Mesendoderm (in vitro differentiated cells): ENCODE results near the gene TM7SF2.

Experiments
- DNase-seq: peaks from one replicate; pipeline ENCODE4 v3.0.0; 2013
- H2AK5ac ChIP-seq: 2 replicates; pipeline ENCODE4 v1.6.1; 2013; ENCODE audit warnings: low read length, inconsistent platforms
- H2BK120ac ChIP-seq: 2 replicates; pipeline ENCODE4 v1.6.1; 2013; ENCODE audit warnings: low read depth, mild to moderate bottlenecking, low read length, moderate library complexity, mixed read lengths
- H2BK15ac ChIP-seq: replicated peaks from 2 replicates; pipeline ENCODE4 v1.6.1; 2013; ENCODE audit warnings: low read depth, mild to moderate bottlenecking, moderate library complexity
- H2BK5ac ChIP-seq: 2 replicates; pipeline ENCODE4 v1.6.1; 2013; ENCODE audit warnings: low read length, inconsistent platforms
- H3K18ac ChIP-seq: 2 replicates; pipeline ENCODE4 v1.6.1; 2013; ENCODE audit warnings: mild to moderate bottlenecking, low read length, mixed read lengths
- H3K23ac ChIP-seq: one replicate; pipeline ENCODE4 v1.6.1; 2013; ENCODE audit warnings: low read length
- H3K27ac ChIP-seq: 2 replicates; pipeline ENCODE4 v1.5.1; 2013; ENCODE audit warnings: low read depth, mild to moderate bottlenecking, inconsistent platforms, low read length, moderate library complexity
- H3K27me3 ChIP-seq: 2 replicates; pipeline ENCODE4 v1.6.1; 2013; ENCODE audit warnings: low read length, control low read depth, mild to moderate bottlenecking, inconsistent platforms; ENCODE audit not compliant: insufficient read depth, poor library complexity
- H3K36me3 ChIP-seq: 2 replicates; pipeline ENCODE4 v1.6.1; 2013; ENCODE audit warnings: low read length, inconsistent platforms; ENCODE audit not compliant: control insufficient read depth, insufficient read depth
- H3K4ac ChIP-seq: one replicate; pipeline ENCODE4 v1.6.1; 2013; ENCODE audit warnings: low read depth, mild to moderate bottlenecking, low read length, moderate library complexity
- H3K4me1 ChIP-seq: 2 replicates; pipeline ENCODE4 v1.6.1; 2013; ENCODE audit warnings: low read depth, low read length, inconsistent platforms; ENCODE audit not compliant: control insufficient read depth
- H3K4me2 ChIP-seq: 2 replicates; pipeline ENCODE4 v1.6.1; 2013; ENCODE audit warnings: low read length
- H3K4me3 ChIP-seq: 2 replicates; pipeline ENCODE4 v1.5.1; 2013; ENCODE audit warnings: mild to moderate bottlenecking, low read length
- H3K56ac ChIP-seq: one replicate; pipeline ENCODE4 v1.6.1; 2013; ENCODE audit warnings: low read length
- H3K79me1 ChIP-seq: 2 replicates; pipeline ENCODE4 v1.6.1; 2013; ENCODE audit warnings: low read length, inconsistent platforms
- H3K79me2 ChIP-seq: 2 replicates; pipeline ENCODE4 v1.6.1; 2013; ENCODE audit warnings: mild to moderate bottlenecking, low read length; ENCODE audit not compliant: control insufficient read depth, insufficient read depth
- H3K9ac ChIP-seq: 2 replicates; pipeline ENCODE4 v1.6.1; 2013; ENCODE audit warnings: low read length, inconsistent platforms
- H4K5ac ChIP-seq: one replicate; pipeline ENCODE4 v1.6.1; 2013; ENCODE audit warnings: low read length
- H4K8ac ChIP-seq: one replicate; pipeline ENCODE4 v1.6.1; 2013; ENCODE audit warnings: low read depth, mild to moderate bottlenecking, control low read depth, low read length, moderate library complexity
- WGBS: extraction: QIAGEN DNeasy Blood & Tissue Kit; methylation state at CpG from one replicate; pipeline ENCODE4 v1.1.7; 2013; ENCODE audit warnings: low lambda C conversion rate, missing lambda C conversion rate; ENCODE audit not compliant: insufficient coverage; ENCODE audit errors: extremely low coverage; 5-methylcytosine and 5-hydroxymethylcytosine counted together

TM7SF2 gene

DNA sequence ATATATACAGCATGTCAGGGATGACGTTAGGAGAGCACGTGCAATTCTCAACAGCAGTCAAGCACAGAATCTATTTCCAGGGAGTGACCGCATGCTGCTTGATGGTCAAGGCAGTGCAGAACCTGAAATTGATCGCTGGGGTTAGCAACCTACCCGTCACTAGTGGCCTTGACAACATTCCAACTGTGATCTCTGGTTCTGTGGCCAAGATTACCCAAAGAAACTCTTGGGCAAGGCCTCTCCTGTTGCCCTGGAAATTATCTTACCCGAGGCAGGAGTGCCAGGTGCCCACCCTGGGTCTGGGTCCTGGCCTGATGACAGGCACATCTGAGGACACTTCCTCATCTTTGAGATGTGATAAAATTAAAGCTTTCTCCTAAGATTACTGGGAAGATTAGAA lies 2.2 kb downstream of the TM7SF2 start:
- no peaks in the 10 kb centered on the region for H3K27me3 ChIP-seq
- H3K27ac ChIP-seq, result no peak overlapping the region
- no peak overlapping the region for H3K18ac ChIP-seq
- peaks cover 6% of the 10 kb centered on the region for H3K79me2 ChIP-seq
- no peak overlapping the region for H4K8ac ChIP-seq
- no peak overlapping the region for H3K56ac ChIP-seq
- H2BK120ac ChIP-seq, result no peak overlapping the region
- H4K5ac ChIP-seq, result no peak overlapping the region
- no CpG with 5 or more reads among the region's 6 CpGs for WGBS
- H2AK5ac ChIP-seq, result no peak overlapping the region
- no peak for DNase-seq
- H2BK15ac ChIP-seq, result no peak overlapping the region
- peaks cover 3% of the 10 kb centered on the region for H3K4me1 ChIP-seq
- no peak overlapping the region for H3K4me2 ChIP-seq
- no peak overlapping the region for H3K9ac ChIP-seq
- no peak overlapping the region for H3K4me3 ChIP-seq
- no peak overlapping the region for H2BK5ac ChIP-seq
- H3K4ac ChIP-seq, result no peak overlapping the region
- no peak overlapping the region for H3K23ac ChIP-seq
- peaks cover 8% of the 10 kb centered on the region for H3K79me1 ChIP-seq
- peaks cover 2% of the 10 kb centered on the region for H3K36me3 ChIP-seq

DNA sequence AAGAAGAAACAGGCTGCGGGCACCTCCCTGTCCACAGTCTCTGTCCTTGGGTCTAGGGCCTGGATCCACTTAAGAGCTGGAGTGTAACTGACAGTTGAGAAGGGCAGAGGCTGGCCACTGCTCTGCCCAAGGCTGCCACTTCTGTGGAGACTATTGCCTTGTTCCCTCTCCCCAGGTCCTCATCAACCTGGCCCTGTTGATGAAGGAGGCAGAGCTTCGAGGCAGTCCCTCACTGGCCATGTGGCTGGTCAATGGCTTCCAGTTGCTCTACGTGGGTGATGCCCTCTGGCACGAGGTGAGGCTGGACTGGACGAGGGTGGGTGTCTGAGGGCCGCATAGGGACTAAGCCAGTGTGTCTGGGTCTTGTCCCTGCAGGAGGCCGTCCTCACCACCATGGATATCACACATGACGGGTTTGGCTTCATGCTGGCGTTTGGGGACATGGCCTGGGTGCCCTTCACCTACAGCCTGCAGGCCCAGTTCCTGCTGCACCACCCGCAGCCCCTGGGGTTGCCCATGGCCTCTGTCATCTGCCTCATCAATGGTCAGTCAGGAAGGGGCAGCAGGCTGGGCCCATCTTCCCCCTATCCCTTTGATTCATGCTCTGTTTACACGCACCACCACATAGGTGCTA lies 3.0 kb downstream of the TM7SF2 start:
- Histone ChIP-seq H3K27me3 (no peaks in the 10 kb centered on the region), H3K56ac (no peak overlapping the region), H3K4me2 (no peak overlapping the region), H3K9ac (no peak overlapping the region), H2BK120ac (no peak overlapping the region), H2BK15ac (no peak overlapping the region), H3K27ac (no peak overlapping the region), H3K79me1 (peaks cover 8% of the 10 kb centered on the region), H2BK5ac (no peak overlapping the region), H3K23ac (no peak overlapping the region), H3K79me2 (peaks cover 6% of the 10 kb centered on the region), H3K18ac (no peak overlapping the region), H2AK5ac (no peak overlapping the region), H4K8ac (no peak overlapping the region), H4K5ac (no peak overlapping the region), H3K4me1 (peaks cover 3% of the 10 kb centered on the region), H3K36me3 (peaks cover 2% of the 10 kb centered on the region), H3K4ac (no peak overlapping the region), H3K4me3 (no peak overlapping the region)
- no CpG with 5 or more reads among the region's 11 CpGs for WGBS
- DNase-seq, result no peak

DNA sequence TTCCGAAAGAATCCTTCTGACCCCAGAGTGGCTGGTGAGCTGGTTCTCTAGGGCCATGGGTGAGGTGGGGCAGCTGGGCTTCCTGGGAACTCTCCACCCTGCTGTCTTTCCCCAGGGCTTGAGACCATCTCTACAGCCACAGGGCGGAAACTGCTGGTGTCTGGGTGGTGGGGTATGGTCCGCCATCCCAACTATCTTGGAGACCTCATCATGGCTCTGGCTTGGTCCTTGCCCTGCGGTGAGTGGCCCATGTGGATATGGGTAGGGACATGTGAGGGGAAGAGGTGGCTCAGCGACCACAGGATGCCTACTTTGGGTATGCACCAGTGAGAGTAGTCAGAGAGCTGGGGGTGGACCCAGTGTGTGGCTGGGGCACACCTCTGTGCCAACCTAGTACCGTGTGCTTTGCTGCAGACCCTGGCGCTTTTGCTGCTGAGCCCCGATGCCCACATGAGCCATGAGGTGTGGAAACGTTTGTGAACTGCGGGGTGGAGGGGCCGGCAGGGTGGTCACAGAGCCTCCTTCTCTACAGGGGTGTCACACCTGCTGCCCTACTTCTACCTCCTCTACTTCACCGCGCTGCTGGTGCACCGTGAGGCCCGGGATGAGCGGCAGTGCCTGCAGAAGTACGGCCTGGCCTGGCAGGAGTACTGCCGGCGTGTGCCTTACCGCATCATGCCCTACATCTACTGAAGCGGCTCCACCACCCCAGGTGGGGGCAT lies 3.9 kb downstream of the TM7SF2 start:
- no CpG with 5 or more reads among the region's 21 CpGs for WGBS
- H3K4me1 ChIP-seq, result peaks cover 3% of the 10 kb centered on the region
- H3K9ac ChIP-seq, result no peak overlapping the region
- no peak overlapping the region for H2BK15ac ChIP-seq
- H3K4me3 ChIP-seq, result no peak overlapping the region
- no peak overlapping the region for H4K5ac ChIP-seq
- H3K79me2 ChIP-seq, result peaks cover 12% of the 10 kb centered on the region
- no peak overlapping the region for H3K18ac ChIP-seq
- H3K27me3 ChIP-seq, result no peaks in the 10 kb centered on the region
- H3K27ac ChIP-seq, result no peak overlapping the region
- no peak overlapping the region for H3K4ac ChIP-seq
- peaks cover 10% of the 10 kb centered on the region for H3K36me3 ChIP-seq
- no peak overlapping the region for H2BK5ac ChIP-seq
- no peak overlapping the region for H2BK120ac ChIP-seq
- H3K23ac ChIP-seq, result no peak overlapping the region
- peaks cover 16% of the 10 kb centered on the region for H3K79me1 ChIP-seq
- H3K56ac ChIP-seq, result no peak overlapping the region
- no peak overlapping the region for H4K8ac ChIP-seq
- H3K4me2 ChIP-seq, result no peak overlapping the region
- H2AK5ac ChIP-seq, result no peak overlapping the region
- no peak for DNase-seq

DNA sequence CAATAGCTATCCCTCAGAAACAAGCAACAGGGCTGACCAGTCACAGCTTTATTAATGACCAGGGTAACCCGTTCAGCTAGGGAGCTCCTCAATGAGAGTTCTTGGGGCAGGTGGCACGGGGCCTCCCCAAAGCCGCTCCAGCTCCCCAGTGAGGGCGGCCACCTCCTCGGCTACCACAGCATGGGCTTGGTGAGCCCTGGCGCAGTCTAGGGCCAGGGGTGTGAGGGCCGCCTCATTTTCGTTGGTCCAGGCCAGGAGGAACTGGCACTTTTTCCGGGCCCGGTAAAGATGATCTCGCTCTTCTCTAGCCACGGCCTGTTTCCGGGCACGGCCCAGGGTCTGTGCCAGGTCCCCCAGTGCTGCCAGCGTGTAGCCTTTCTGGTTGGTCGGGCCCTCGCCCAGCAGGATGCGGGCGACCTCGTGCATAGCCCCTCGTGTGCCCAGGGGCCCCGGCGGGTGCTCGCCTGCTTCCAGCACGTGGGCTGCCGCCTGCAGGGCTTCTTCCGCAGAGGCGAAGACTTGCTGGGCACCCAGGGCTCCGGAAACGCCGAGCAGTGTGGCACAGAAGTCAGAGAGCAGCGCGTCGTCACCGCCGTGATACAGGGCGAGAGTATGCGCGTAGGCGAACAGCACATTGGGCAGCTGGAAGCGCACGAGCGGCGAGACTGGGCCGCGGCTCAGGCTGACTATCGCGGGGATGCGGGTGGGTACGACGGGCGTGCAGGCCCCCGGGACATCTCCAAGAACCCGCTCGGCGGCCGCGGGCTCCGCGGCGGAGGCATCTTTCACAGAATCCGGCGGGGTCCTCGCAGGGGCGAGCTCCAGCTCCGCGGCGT lies 4.9 kb downstream of the TM7SF2 start:
- Histone ChIP-seq H2BK15ac (no peak overlapping the region), H2BK120ac (no peak overlapping the region), H3K4ac (peak overlapping the region; percentile 61), H3K79me1 (peaks cover 25% of the 10 kb centered on the region), H3K4me3 (peak overlapping the region; percentile 95), H4K8ac (no peak overlapping the region), H3K9ac (peak overlapping the region; percentile 93), H3K56ac (peak overlapping the region; percentile 99), H3K36me3 (peaks cover 14% of the 10 kb centered on the region), H3K18ac (no peak overlapping the region), H3K79me2 (peaks cover 22% of the 10 kb centered on the region), H3K4me1 (peaks cover 3% of the 10 kb centered on the region), H3K4me2 (peak overlapping the region; percentile 95), H3K23ac (peak overlapping the region; percentile 80), H4K5ac (no peak overlapping the region), H2BK5ac (no peak overlapping the region), H3K27me3 (no peaks in the 10 kb centered on the region), H2AK5ac (peak overlapping the region; percentile 58), H3K27ac (peak overlapping the region; percentile 71)
- peak; percentile 52 for DNase-seq
- WGBS, result no CpG with 5 or more reads among the region's 68 CpGs

DNA sequence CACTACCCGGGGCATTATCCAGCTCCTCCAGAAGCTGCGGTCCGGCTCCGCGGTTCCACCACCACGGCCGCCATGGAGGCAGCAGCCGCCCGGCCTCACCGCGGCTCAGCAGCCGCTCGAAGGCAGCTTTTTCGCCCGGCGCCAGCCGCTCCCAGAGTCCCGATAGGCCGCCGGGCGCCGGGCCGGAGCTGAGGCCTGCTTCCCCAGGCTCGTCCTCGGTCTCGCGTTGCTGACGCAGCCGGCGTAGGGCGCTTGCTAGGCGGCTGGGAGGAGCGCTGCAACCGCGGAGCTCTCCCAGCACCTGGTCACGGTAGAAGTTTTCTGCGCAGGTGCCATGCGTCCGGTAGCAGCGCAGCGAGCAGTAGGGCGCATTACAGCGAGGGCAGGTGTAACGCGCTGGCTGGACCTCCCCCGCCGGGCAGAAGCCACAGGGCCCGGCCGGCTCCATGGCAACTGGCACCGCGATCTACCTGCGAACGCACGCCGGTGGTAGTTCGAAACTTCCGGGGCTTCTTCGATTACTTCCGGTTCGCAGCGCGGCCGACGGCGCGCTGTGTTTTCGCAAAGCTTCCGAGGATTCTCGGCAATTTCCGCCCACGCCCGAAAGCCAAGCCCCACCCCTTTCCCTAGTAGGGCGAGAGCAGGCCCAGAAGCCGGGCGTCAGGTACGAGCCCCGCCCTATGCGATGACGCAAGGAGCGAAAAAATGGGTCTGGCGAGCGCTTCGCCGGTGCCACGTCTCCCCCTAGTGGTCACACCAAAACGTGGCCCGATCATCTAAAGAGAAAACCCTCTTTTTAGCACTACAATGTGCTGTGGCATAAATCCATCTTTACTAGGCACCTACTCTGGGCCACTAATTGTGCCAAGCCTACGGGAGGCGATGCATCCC lies 5.8 kb downstream of the TM7SF2 start, which contains the start of gene ZNHIT2:
Gene ZNHIT2, minus strand, starts transcription at position 496 of the 891 bp plus-strand sequence. Its CDS starts 48 bp downstream, at position 448.
- Histone ChIP-seq H3K79me1 (peaks cover 25% of the 10 kb centered on the region), H3K23ac (no peak within 1 kb of the TSS), H4K8ac (no peak within 1 kb of the TSS), H3K36me3 (peaks cover 14% of the 10 kb centered on the region), H3K56ac (peak within 1 kb of the TSS; percentile 99), H3K4me3 (peak within 1 kb of the TSS; percentile 95), H2BK15ac (no peak within 1 kb of the TSS), H3K4me2 (peak within 1 kb of the TSS; percentile 95), H3K18ac (peak within 1 kb of the TSS; percentile 19), H2BK120ac (no peak within 1 kb of the TSS), H2AK5ac (peak within 1 kb of the TSS; percentile 58), H3K4me1 (peaks cover 3% of the 10 kb centered on the region), H2BK5ac (peak within 1 kb of the TSS; percentile 67), H3K79me2 (peaks cover 26% of the 10 kb centered on the region), H3K4ac (peak within 1 kb of the TSS; percentile 61), H3K27me3 (no peaks in the 10 kb centered on the region), H3K27ac (peak within 1 kb of the TSS; percentile 71), H3K9ac (peak within 1 kb of the TSS; percentile 93), H4K5ac (no peak within 1 kb of the TSS)
- WGBS, result no CpG with 5 or more reads among the region's 89 CpGs
- DNase-seq, result peak; percentile 99
